ENCODE measurements around the gene TMEM131L.

DNA sequence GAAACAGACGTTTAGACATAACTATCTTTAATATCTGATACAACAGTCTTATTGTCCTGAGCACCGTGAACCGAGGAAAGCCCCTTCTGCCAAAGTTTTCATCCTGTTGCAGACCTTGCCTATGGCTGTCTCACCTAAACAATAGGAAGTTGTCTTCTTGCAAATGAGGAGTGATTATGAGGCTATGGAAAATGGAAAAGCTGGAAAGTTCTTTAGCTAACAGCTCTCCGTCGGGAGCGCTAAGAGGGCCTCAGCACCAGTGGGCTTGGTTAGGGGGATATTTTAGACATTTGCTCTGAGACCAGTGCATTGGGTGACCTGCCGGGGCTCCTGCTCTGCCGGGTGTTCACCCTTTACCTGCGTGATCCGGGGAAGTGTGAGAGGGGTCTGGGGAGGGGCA is 28.4 kb downstream of the TMEM131L start:
- no peak for TF ChIP-seq EZH2 (IDR thresholded peaks at IDR 0.05; ENCODE audit: borderline replicate concordance, low read depth, low read length, severe bottlenecking)
- TF ChIP-seq POLR2AphosphoS5 (IDR thresholded peaks at IDR 0.05; ENCODE audit: insufficient read depth, low read depth, low read length), result no peak
- no peak for TF ChIP-seq CTCF (IDR thresholded peaks at IDR 0.05; ENCODE audit: extremely low read depth in 1 of 2, insufficient read depth in 1 of 2, low read depth in 1 of 2, low read length in 2 of 2)

All from endothelial cell of umbilical vein (primary cell).